C4-2B (cell line): ENCODE measurements around the gene F7.

Experiments
- ZFX ChIP-seq: fragments of 450-650 bp; IDR thresholded peaks from 2 replicates; pipeline ENCODE4 v1.6.1; 2017
- TF ChIP-seq, protein P1 (sequence below): fragments of 450-650 bp; conservative IDR thresholded peaks from 2 replicates; pipeline ENCODE4 v1.5.1; 2017; ENCODE audit warnings: mild to moderate bottlenecking

DNA sequence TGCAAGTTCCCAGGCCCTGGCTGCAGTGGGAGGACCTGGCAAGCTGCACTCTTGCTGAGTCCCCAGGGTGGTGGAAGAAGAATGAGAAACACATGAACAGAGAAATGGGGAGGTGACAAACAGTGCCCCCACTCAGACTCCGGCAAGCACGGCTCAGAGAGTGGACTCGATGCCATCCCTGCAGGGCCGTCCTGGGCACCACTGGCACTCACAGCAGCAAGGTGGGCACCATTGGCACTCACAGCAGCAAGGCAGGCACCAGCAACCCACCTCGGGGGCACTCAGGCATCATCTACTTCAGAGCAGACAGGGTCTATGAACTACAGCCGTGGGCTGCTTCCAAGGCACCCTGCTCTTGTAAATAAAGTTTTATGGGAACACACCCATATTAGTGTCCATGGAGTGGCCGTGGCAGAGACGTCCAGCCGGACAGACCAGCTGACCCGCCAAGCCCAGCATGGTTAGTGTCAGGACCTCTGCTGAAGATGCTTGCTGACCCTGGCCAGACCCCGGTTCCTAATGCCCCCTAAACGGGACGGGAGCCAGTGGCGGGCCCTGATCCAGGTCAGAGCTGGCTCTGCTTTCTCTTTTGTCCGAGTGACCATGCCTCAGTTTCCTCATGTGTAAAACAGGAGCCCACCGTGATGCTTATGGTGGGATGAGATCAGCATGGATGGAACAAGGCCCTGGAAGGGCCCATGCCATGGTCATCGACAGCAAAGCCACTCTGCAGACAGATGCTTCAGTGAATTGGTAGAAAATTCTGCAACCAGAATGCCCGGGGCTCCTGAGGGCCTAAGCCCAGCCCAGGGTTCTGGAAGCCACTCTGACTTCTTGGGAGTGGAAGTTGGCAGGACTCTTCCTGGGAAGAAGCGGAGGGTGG lies 14.9 kb downstream of the F7 start:
- TF ChIP-seq, protein P1, sequence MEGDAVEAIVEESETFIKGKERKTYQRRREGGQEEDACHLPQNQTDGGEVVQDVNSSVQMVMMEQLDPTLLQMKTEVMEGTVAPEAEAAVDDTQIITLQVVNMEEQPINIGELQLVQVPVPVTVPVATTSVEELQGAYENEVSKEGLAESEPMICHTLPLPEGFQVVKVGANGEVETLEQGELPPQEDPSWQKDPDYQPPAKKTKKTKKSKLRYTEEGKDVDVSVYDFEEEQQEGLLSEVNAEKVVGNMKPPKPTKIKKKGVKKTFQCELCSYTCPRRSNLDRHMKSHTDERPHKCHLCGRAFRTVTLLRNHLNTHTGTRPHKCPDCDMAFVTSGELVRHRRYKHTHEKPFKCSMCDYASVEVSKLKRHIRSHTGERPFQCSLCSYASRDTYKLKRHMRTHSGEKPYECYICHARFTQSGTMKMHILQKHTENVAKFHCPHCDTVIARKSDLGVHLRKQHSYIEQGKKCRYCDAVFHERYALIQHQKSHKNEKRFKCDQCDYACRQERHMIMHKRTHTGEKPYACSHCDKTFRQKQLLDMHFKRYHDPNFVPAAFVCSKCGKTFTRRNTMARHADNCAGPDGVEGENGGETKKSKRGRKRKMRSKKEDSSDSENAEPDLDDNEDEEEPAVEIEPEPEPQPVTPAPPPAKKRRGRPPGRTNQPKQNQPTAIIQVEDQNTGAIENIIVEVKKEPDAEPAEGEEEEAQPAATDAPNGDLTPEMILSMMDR: no peak
- no peak for TF ChIP-seq ZFX
